GM10266 (cell line): ENCODE results near the gene ARMC10.
"Not testable (repeated sequence)": the region's sequence is repeated elsewhere in the genome, so short reads cannot be mapped to it uniquely, and the experiment has no call there.

Source experiments
- DNase-seq: peaks from one replicate; pipeline ENCODE4 v3.0.0; 2012; ENCODE audit errors: extremely low spot score
- TF ChIP-seq, protein P1 (sequence below): IDR thresholded peaks from 2 replicates; pipeline ENCODE4 v1.5.1; 2012; ENCODE audit warnings: mild to moderate bottlenecking, low read depth; ENCODE audit not compliant: control insufficient read depth, insufficient read depth; ENCODE audit errors: missing control alignments

The ARMC10 gene

GRCh38 chr7:103097041-103097440 is 22.1 kb downstream of the ARMC10 start:
- TF ChIP-seq, protein P1, sequence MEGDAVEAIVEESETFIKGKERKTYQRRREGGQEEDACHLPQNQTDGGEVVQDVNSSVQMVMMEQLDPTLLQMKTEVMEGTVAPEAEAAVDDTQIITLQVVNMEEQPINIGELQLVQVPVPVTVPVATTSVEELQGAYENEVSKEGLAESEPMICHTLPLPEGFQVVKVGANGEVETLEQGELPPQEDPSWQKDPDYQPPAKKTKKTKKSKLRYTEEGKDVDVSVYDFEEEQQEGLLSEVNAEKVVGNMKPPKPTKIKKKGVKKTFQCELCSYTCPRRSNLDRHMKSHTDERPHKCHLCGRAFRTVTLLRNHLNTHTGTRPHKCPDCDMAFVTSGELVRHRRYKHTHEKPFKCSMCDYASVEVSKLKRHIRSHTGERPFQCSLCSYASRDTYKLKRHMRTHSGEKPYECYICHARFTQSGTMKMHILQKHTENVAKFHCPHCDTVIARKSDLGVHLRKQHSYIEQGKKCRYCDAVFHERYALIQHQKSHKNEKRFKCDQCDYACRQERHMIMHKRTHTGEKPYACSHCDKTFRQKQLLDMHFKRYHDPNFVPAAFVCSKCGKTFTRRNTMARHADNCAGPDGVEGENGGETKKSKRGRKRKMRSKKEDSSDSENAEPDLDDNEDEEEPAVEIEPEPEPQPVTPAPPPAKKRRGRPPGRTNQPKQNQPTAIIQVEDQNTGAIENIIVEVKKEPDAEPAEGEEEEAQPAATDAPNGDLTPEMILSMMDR: no peak

GRCh38 chr7:103100348-103100747 is 25.4 kb downstream of the ARMC10 start:
- no peak for DNase-seq
- TF ChIP-seq, protein P1: no peak

More at GRCh38 chr7:103097041-103097440, 22.1 kb downstream of the ARMC10 start:
- no peak for DNase-seq

DNA sequence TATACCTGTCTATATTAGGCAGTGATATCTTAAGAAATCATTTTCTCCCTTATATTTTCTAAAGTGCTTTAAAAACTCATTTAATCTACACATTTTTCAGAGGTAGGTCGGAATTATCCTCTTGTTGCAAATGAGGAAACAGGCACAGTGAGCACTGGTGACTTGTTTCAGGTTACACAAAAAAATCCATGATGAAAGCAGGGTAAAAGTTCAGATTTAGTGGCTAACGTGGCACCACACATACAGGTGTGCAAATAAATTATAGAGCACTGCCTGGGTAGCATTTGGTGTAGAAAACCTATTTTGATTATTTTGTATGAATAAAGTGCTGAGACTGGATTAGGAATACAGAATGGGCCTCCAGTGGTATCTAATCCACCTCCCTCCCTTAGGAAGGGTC is 26.6 kb downstream of the ARMC10 start:
- DNase-seq: no peak
- TF ChIP-seq, protein P1: no peak

- DNase-seq: no peak
- TF ChIP-seq, protein P1: no peak
Measured at GRCh38 chr7:103106005-103106702, 31.2 kb downstream of the ARMC10 start.

DNA sequence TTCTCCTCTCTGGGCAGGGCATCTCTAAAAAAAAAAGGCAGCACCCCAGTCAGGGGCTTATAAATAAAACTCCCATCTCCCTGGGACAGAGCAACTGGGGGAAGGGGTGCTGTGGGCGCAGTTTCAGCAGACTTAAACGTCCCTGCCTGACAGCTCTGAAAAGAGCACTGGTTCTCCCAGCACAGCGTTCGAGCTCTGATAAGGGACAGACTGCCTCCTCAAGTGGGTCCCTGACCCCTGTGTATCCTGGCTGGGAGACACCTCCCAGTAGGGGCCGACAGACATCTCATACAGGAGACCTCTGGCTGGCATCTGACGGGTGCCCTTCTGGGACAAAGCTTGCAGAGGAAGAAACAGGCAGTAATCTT is 31.7 kb downstream of the ARMC10 start:
- DNase-seq: not testable (repeated sequence)

- TF ChIP-seq, protein P1: no peak
- no peak for DNase-seq
Measured at GRCh38 chr7:103113164-103113563, 38.2 kb downstream of the ARMC10 start.

DNA sequence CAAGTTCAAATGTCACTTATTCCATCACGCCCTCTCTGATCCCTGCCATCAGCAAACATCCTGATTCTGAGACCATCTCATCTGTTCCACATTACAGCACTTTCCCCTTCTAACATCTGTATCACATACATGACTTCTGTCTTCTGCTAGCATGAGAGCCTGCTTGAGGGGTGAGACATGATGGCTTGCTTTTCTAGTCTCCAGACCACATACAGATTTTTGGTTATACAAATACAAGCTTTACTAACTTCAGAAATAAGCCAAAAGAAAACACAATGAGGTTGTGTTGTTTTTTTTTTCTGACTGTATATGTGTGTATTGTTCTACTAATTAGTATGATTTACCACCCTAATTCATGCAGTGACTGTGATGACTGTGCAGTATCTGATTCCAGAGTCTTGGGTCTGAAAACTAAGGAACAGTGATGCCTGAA is 39.7 kb downstream of the ARMC10 start:
- DNase-seq: no peak
- TF ChIP-seq, protein P1: no peak

GRCh38 chr7:103115771-103116170 is 40.8 kb downstream of the ARMC10 start:
- TF ChIP-seq, protein P1: no peak

More at GRCh38 chr7:103115771-103116170, 40.8 kb downstream of the ARMC10 start:
- no peak for DNase-seq
